HepG2 (cell line): ENCODE measurements around the gene DHH. TPM values are rescaled to one million over a fixed set of nuclear protein-coding genes. Genes with fewer than 3 reads are reported as not detected.

ENCODE experiments used
- EED ChIP-seq: sonication (generic); formaldehyde crosslinking; IDR thresholded peaks from 2 replicates; pipeline ENCODE4 v1.5.0; 2020; ENCODE audit warnings: mild to moderate bottlenecking, missing genetic modification reagents
- ISL2 ChIP-seq: sonication (generic); formaldehyde crosslinking; IDR thresholded peaks from 2 replicates; pipeline ENCODE4 v1.5.0; 2020; ENCODE audit warnings: missing genetic modification reagents
- TGIF2 ChIP-seq: IDR thresholded peaks from 2 replicates; pipeline ENCODE4 v1.6.1; 2016; ENCODE audit warnings: control low read depth, missing compliant biosample characterization
- ZNF660 ChIP-seq: sonication (generic); formaldehyde crosslinking; IDR thresholded peaks from 2 replicates; pipeline ENCODE4 v1.5.1; 2020; ENCODE audit warnings: mild to moderate bottlenecking, low read depth, missing genetic modification reagents, borderline replicate concordance
- ZNF772 ChIP-seq: sonication (generic); formaldehyde crosslinking; IDR thresholded peaks from 2 replicates; pipeline ENCODE4 v1.5.0; 2020; ENCODE audit warnings: mild to moderate bottlenecking, missing genetic modification reagents
- polyA plus RNA-seq, 8 experiments: library from polyadenylated mRNA; depleted of rRNA in 3 of 8; stranded (reverse) in 7 of 8; unstranded in 1 of 8; fragments of >200 nt; fragmentation: Illumina TruSeq in 4 of 8; extraction: Trizol in 4 of 8; gene quantifications; 2 replicates each; pipeline versions ENCODE4 v1.2.1 to v1.2.3, GENCODE V29; 2011 to 2016; ENCODE audit warnings: low read depth in 4 of 8, missing spikeins in 1 of 8, mixed read lengths in 1 of 8; ENCODE audit not compliant: insufficient read depth in 1 of 8
- total RNA-seq, 5 experiments: library from RNA; depleted of rRNA; stranded (reverse); fragments of >200 nt; fragmentation: Illumina TruSeq; extraction: Trizol; gene quantifications; 2 replicates each; pipeline ENCODE4 v1.2.3, GENCODE V29; 2016; ENCODE audit warnings: low read depth in 1 of 5
- TF ChIP-seq, protein P1 (sequence below): sonication (generic); formaldehyde crosslinking; IDR thresholded peaks from 2 replicates; pipeline ENCODE4 v1.4.0; 2020; ENCODE audit warnings: missing genetic modification reagents
- TF ChIP-seq, protein P2 (sequence below): sonication (generic); formaldehyde crosslinking; conservative IDR thresholded peaks from 2 replicates; pipeline ENCODE4 v1.8.1; 2023; ENCODE audit warnings: missing genetic modification reagents
- TF ChIP-seq, protein P3 (sequence below): IDR thresholded peaks from 2 replicates; pipeline ENCODE4 v1.6.1; 2016; ENCODE audit warnings: missing compliant biosample characterization, missing genetic modification reagents, borderline replicate concordance
- TF ChIP-seq, protein P4 (sequence below), 2 experiments: fragments of 450-650 bp in 1 of 2; sonication (generic) in 1 of 2; formaldehyde crosslinking in 1 of 2; IDR thresholded peaks; 2 replicates each; pipeline versions ENCODE4 v1.6.1 to v1.8.0; 2016 to 2022; ENCODE audit warnings: antibody characterized with exemption in 1 of 2, mild to moderate bottlenecking in 1 of 2, missing genetic modification reagents in 1 of 2

Gene DHH
- total and polyA plus RNA-seq, 2 of the 13 experiments (the other 11 are each of a cell fraction or from before 2014, with no cell fraction given) = not detected

- TF ChIP-seq, protein P1, sequence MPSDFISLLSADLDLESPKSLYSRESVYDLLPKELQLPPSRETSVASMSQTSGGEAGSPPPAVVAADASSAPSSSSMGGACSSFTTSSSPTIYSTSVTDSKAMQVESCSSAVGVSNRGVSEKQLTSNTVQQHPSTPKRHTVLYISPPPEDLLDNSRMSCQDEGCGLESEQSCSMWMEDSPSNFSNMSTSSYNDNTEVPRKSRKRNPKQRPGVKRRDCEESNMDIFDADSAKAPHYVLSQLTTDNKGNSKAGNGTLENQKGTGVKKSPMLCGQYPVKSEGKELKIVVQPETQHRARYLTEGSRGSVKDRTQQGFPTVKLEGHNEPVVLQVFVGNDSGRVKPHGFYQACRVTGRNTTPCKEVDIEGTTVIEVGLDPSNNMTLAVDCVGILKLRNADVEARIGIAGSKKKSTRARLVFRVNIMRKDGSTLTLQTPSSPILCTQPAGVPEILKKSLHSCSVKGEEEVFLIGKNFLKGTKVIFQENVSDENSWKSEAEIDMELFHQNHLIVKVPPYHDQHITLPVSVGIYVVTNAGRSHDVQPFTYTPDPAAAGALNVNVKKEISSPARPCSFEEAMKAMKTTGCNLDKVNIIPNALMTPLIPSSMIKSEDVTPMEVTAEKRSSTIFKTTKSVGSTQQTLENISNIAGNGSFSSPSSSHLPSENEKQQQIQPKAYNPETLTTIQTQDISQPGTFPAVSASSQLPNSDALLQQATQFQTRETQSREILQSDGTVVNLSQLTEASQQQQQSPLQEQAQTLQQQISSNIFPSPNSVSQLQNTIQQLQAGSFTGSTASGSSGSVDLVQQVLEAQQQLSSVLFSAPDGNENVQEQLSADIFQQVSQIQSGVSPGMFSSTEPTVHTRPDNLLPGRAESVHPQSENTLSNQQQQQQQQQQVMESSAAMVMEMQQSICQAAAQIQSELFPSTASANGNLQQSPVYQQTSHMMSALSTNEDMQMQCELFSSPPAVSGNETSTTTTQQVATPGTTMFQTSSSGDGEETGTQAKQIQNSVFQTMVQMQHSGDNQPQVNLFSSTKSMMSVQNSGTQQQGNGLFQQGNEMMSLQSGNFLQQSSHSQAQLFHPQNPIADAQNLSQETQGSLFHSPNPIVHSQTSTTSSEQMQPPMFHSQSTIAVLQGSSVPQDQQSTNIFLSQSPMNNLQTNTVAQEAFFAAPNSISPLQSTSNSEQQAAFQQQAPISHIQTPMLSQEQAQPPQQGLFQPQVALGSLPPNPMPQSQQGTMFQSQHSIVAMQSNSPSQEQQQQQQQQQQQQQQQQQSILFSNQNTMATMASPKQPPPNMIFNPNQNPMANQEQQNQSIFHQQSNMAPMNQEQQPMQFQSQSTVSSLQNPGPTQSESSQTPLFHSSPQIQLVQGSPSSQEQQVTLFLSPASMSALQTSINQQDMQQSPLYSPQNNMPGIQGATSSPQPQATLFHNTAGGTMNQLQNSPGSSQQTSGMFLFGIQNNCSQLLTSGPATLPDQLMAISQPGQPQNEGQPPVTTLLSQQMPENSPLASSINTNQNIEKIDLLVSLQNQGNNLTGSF (CRISPR knock-in tag) = peak; percentile 75
- TF ChIP-seq, protein P2, sequence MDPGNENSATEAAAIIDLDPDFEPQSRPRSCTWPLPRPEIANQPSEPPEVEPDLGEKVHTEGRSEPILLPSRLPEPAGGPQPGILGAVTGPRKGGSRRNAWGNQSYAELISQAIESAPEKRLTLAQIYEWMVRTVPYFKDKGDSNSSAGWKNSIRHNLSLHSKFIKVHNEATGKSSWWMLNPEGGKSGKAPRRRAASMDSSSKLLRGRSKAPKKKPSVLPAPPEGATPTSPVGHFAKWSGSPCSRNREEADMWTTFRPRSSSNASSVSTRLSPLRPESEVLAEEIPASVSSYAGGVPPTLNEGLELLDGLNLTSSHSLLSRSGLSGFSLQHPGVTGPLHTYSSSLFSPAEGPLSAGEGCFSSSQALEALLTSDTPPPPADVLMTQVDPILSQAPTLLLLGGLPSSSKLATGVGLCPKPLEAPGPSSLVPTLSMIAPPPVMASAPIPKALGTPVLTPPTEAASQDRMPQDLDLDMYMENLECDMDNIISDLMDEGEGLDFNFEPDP (CRISPR knock-in tag) = 0 out of 2 replicates have a peak, but pooled peaks have one; percentile 91
- TF ChIP-seq ZNF772 (peak; percentile 52; the same call in 1 of the 2 replicates), ISL2 (CRISPR knock-in tag) (no peak), TGIF2 (CRISPR knock-in tag) (peak; percentile 86), EED (no peak), ZNF660 (CRISPR knock-in tag) (no peak)
- TF ChIP-seq, protein P3, sequence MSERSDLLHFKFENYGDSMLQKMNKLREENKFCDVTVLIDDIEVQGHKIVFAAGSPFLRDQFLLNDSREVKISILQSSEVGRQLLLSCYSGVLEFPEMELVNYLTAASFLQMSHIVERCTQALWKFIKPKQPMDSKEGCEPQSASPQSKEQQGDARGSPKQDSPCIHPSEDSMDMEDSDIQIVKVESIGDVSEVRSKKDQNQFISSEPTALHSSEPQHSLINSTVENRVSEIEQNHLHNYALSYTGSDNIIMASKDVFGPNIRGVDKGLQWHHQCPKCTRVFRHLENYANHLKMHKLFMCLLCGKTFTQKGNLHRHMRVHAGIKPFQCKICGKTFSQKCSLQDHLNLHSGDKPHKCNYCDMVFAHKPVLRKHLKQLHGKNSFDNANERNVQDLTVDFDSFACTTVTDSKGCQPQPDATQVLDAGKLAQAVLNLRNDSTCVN = peak; percentile 16; the same call in 1 of the 2 replicates
- TF ChIP-seq, protein P4, sequence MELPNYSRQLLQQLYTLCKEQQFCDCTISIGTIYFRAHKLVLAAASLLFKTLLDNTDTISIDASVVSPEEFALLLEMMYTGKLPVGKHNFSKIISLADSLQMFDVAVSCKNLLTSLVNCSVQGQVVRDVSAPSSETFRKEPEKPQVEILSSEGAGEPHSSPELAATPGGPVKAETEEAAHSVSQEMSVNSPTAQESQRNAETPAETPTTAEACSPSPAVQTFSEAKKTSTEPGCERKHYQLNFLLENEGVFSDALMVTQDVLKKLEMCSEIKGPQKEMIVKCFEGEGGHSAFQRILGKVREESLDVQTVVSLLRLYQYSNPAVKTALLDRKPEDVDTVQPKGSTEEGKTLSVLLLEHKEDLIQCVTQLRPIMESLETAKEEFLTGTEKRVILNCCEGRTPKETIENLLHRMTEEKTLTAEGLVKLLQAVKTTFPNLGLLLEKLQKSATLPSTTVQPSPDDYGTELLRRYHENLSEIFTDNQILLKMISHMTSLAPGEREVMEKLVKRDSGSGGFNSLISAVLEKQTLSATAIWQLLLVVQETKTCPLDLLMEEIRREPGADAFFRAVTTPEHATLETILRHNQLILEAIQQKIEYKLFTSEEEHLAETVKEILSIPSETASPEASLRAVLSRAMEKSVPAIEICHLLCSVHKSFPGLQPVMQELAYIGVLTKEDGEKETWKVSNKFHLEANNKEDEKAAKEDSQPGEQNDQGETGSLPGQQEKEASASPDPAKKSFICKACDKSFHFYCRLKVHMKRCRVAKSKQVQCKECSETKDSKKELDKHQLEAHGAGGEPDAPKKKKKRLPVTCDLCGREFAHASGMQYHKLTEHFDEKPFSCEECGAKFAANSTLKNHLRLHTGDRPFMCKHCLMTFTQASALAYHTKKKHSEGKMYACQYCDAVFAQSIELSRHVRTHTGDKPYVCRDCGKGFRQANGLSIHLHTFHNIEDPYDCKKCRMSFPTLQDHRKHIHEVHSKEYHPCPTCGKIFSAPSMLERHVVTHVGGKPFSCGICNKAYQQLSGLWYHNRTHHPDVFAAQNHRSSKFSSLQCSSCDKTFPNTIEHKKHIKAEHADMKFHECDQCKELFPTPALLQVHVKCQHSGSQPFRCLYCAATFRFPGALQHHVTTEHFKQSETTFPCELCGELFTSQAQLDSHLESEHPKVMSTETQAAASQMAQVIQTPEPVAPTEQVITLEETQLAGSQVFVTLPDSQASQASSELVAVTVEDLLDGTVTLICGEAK (IDR thresholded peaks at IDR 0.05) = no peak
- TF ChIP-seq, protein P4 (CRISPR knock-in tag; IDR thresholded peaks at IDR 0.05) = no peak; the same call in 1 of the 2 replicates
Measured at GRCh38 chr12:49130151-49131050, 35.8 kb upstream of the DHH start (continued).
